MG63 (cell line): ENCODE measurements around the gene CLSTN3. TPM values are rescaled to one million over a fixed set of nuclear protein-coding genes. Genes with fewer than 3 reads are reported as not detected.
A peak's percentile ranks its signal among the peaks of the same experiment; 100 is the strongest.
"Not testable (repeated sequence)": the region's sequence is repeated elsewhere in the genome, so short reads cannot be mapped to it uniquely, and the experiment has no call there.

Source experiments
- DNase-seq: peaks from one replicate; pipeline ENCODE4 v3.0.0-alpha.2; 2020
- H3K27me3 ChIP-seq: fragments of 250-450 bp; sonication (Bioruptor Pico); 2 replicates; pipeline ENCODE4 v1.5.1; 2020; ENCODE audit warnings: mild to moderate bottlenecking, moderate library complexity
- H3K36me3 ChIP-seq: fragments of 250-450 bp; sonication (Bioruptor Pico); 2 replicates; pipeline ENCODE4 v1.5.1; 2020; ENCODE audit warnings: mild to moderate bottlenecking, moderate library complexity
- H3K4me3 ChIP-seq: fragments of 250-450 bp; sonication (Bioruptor Pico); 2 replicates; pipeline ENCODE4 v1.5.1; 2020; ENCODE audit warnings: mild to moderate bottlenecking, moderate library complexity
- H3K9me3 ChIP-seq: fragments of 250-450 bp; sonication (Bioruptor Pico); 2 replicates; pipeline ENCODE4 v1.5.1; 2020; ENCODE audit warnings: mild to moderate bottlenecking, moderate library complexity
- total RNA-seq: library from RNA; depleted of rRNA; stranded (reverse); fragments of >200 nt; shearing (Covaris generic); gene quantifications from 2 replicates; pipeline ENCODE4 v1.2.3, GENCODE V29; 2014; ENCODE audit warnings: low replicate concordance

The CLSTN3 gene
- total RNA-seq, 1 experiment from 2014 or later: not detected

GRCh38 chr12:7154901-7155470, 24.8 kb downstream of the CLSTN3 start:
- no peaks in the 10 kb centered on the region for H3K27me3 ChIP-seq
- no peaks in the 10 kb centered on the region for H3K36me3 ChIP-seq
- no peaks in the 10 kb centered on the region for H3K9me3 ChIP-seq
- no peak overlapping the region for H3K4me3 ChIP-seq
- no peak for DNase-seq

DNA sequence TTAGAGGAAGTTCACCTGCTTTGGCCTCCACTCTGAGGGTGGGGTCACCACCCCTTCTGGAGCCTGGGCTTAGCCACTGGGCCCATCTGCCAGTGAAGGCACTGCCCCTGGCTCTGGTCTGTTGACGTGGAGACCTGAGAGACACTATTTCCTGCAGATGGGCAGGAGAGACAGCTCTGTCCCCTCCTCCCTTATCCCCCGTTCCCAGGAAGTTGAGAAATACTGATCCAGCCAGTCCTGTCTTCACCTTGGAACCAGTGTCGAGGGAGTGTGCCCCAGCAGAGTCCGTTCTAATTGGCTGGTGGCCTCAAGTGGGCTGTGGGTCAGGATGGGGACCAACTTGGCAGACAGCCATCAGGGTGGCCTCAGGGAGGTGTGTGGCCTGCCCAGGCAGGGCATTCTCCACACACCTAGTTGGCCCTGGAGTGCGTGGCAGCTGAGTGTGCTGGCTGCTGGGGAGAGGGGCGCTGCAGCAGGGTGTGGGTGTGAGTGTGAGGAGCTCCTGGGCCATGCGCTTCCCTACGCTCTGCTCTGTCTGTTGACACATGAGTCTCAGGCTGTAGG, 25.4 kb downstream of the CLSTN3 start:
- Histone ChIP-seq H3K9me3 (no peaks in the 10 kb centered on the region), H3K27me3 (no peaks in the 10 kb centered on the region), H3K4me3 (no peak overlapping the region), H3K36me3 (no peaks in the 10 kb centered on the region)
- DNase-seq: no peak

- no peak overlapping the region for H3K4me3 ChIP-seq
- no peak for DNase-seq
- H3K9me3 ChIP-seq: no peaks in the 10 kb centered on the region
- no peaks in the 10 kb centered on the region for H3K27me3 ChIP-seq
- no peaks in the 10 kb centered on the region for H3K36me3 ChIP-seq
Observed at GRCh38 chr12:7156259-7157197, 26.4 kb downstream of the CLSTN3 start.

GRCh38 chr12:7157391-7157790, 27.2 kb downstream of the CLSTN3 start:
- DNase-seq: no peak
- no peaks in the 10 kb centered on the region for H3K9me3 ChIP-seq
- no peaks in the 10 kb centered on the region for H3K27me3 ChIP-seq
- no peak overlapping the region for H3K4me3 ChIP-seq
- H3K36me3 ChIP-seq: no peaks in the 10 kb centered on the region

- Histone ChIP-seq H3K9me3 (no peaks in the 10 kb centered on the region), H3K4me3 (no peak overlapping the region), H3K27me3 (no peaks in the 10 kb centered on the region), H3K36me3 (no peaks in the 10 kb centered on the region)
- DNase-seq: peak; percentile 18
Observed at GRCh38 chr12:7158781-7159609, 28.8 kb downstream of the CLSTN3 start.

DNA sequence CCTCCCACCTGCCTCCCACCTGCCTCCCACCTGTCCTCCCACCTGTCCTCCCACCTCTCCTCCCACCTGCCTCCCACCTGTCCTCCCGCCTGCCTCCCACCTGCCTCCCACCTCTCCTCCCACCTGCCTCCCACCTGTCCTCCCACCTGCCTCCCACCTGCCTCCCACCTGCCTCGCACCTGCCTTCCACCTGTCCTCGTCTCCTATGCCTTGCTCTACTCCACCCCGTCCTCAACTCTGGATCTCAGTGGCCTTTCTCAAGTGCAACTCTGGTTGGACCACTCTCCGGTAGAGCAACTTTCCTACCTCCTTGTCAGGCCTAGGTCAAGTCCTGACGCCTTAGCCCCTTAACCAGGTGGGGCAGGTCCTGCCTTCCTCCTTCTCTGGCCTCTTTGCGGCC, 30.0 kb downstream of the CLSTN3 start:
- H3K9me3 ChIP-seq: no peaks in the 10 kb centered on the region
- no peak overlapping the region for H3K4me3 ChIP-seq
- no peak for DNase-seq
- H3K27me3 ChIP-seq: no peaks in the 10 kb centered on the region
- H3K36me3 ChIP-seq: no peaks in the 10 kb centered on the region

DNA sequence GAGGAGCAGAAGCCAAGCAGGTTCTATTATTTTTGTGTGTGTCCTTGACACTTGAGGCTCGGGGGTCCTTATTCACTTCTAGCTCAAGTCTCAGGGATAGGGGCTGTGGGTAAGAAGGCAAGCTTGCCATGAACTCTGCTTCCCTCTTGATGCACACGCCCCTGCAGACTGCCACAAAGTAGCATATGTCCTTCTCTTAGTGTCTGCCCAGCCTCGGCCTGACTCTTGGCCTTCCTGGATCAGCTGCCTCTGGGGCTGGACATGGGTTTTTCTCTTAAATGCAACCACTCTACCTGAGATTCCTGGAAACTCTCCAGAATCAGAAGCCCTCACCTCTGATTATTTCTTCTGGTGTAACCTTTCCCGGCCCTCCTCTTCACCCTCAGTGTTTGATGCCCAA, 31.2 kb downstream of the CLSTN3 start:
- DNase-seq: no peak
- H3K9me3 ChIP-seq: no peaks in the 10 kb centered on the region
- H3K36me3 ChIP-seq: no peaks in the 10 kb centered on the region
- H3K4me3 ChIP-seq: no peak overlapping the region
- H3K27me3 ChIP-seq: no peaks in the 10 kb centered on the region

DNA sequence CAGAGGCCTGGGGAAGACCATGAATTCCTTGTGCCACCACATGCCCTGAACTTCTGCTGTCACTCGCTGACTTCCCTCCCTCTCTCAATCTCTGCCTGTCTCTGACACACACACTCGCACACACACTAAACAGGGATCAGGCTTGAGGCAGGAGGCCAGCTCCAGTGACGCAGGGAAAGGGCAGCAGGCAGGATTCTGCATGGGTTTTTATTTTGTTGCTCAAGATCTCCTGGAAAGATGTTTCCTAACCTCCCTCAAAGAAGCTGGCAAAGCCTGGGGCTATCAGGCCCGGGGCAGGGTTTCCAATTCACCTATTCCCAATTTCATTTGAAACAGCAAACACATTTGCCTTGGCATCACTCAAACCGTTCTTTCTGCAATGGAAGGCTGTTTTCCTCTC, 31.6 kb downstream of the CLSTN3 start:
- Histone ChIP-seq H3K36me3 (no peaks in the 10 kb centered on the region), H3K4me3 (no peak overlapping the region), H3K27me3 (no peaks in the 10 kb centered on the region), H3K9me3 (no peaks in the 10 kb centered on the region)
- no peak for DNase-seq

GRCh38 chr12:7162691-7163114, 32.5 kb downstream of the CLSTN3 start:
- H3K36me3 ChIP-seq: no peaks in the 10 kb centered on the region
- no peak overlapping the region for H3K4me3 ChIP-seq
- DNase-seq: no peak
- H3K9me3 ChIP-seq: peaks cover 8% of the 10 kb centered on the region
- H3K27me3 ChIP-seq: no peaks in the 10 kb centered on the region

DNA sequence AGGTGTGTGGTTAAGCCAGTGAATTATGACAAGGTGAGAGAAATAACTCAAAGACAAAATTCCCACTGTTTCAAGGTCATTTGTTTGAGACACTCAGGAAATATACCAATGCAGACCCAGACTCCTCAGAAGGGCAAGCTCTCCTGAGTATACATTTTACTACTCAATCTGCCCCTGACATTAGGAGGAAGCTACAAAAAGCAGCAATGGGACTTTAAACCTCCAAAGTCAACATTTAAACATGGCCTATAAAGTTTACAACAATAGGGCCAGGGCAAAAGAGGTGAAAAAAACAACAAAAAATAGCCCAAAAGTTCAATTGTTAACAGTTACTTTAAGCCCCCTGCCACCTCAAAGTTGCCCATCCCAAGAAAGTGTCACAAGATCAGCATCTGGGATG, 39.8 kb downstream of the CLSTN3 start:
- Histone ChIP-seq H3K27me3 (no peaks in the 10 kb centered on the region), H3K36me3 (no peaks in the 10 kb centered on the region), H3K9me3 (peaks cover 50% of the 10 kb centered on the region), H3K4me3 (no peak overlapping the region)
- no peak for DNase-seq

- Histone ChIP-seq H3K4me3 (no peak overlapping the region), H3K9me3 (peaks cover 66% of the 10 kb centered on the region), H3K27me3 (no peaks in the 10 kb centered on the region)
Observed at GRCh38 chr12:7171854-7172253, 41.7 kb downstream of the CLSTN3 start.

GRCh38 chr12:7175493-7175892, 45.3 kb downstream of the CLSTN3 start:
- peaks cover 49% of the 10 kb centered on the region for H3K9me3 ChIP-seq
- peak; percentile 62 for DNase-seq
- H3K4me3 ChIP-seq: no peak overlapping the region
- no peaks in the 10 kb centered on the region for H3K27me3 ChIP-seq
- no peaks in the 10 kb centered on the region for H3K36me3 ChIP-seq

More at GRCh38 chr12:7171854-7172253, 41.7 kb downstream of the CLSTN3 start:
- no peak for DNase-seq
- H3K36me3 ChIP-seq: no peaks in the 10 kb centered on the region

- Histone ChIP-seq H3K9me3 (peaks cover 40% of the 10 kb centered on the region), H3K36me3 (no peaks in the 10 kb centered on the region), H3K4me3 (no peak overlapping the region), H3K27me3 (no peaks in the 10 kb centered on the region)
- no peak for DNase-seq
Observed at GRCh38 chr12:7176595-7176994, 46.4 kb downstream of the CLSTN3 start.

GRCh38 chr12:7178481-7178880, 48.3 kb downstream of the CLSTN3 start:
- Histone ChIP-seq H3K4me3 (no peak overlapping the region), H3K36me3 (no peaks in the 10 kb centered on the region), H3K9me3 (peaks cover 31% of the 10 kb centered on the region), H3K27me3 (no peaks in the 10 kb centered on the region)
- DNase-seq: no peak

DNA sequence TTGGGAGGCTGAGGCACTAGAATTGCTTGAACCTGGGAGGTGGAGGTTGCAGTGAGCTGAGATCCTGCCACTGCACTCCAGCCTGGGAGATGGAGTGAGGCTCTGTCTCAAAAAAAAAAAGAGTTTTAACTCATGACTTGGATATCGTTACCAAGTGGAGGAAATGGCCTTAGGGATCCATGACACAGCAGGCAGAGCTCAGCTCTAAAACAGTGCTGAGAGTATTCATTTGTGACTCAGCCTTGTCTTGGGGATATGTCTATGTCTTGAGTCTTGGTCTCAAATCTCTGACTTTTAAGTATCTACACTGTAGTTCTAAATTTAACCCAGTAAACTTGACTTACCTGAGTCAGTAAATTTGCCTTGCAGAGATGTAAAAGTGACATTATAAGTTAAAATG, 50.5 kb downstream of the CLSTN3 start:
- no peak for DNase-seq

GRCh38 chr12:7186058-7186457, 55.9 kb downstream of the CLSTN3 start:
- not testable (repeated sequence) for H3K9me3 ChIP-seq, H3K27me3 ChIP-seq, H3K36me3 ChIP-seq

More for the DNA sequence above, 50.5 kb downstream of the CLSTN3 start:
- Histone ChIP-seq H3K4me3 (no peak overlapping the region), H3K9me3 (peaks cover 20% of the 10 kb centered on the region), H3K36me3 (no peaks in the 10 kb centered on the region), H3K27me3 (no peaks in the 10 kb centered on the region)

More at GRCh38 chr12:7186058-7186457, 55.9 kb downstream of the CLSTN3 start:
- not testable (repeated sequence) for H3K4me3 ChIP-seq, DNase-seq
